Gastroesophageal sphincter (tissue), 3 donors: ENCODE measurements around the gene ATG13.

Experiments used
- CTCF ChIP-seq, 4 experiments: fragments of 200-600 bp in 2 of 4; fragments of 450-650 bp in 2 of 4; sonication (generic) in 1 of 4; IDR thresholded peaks; one replicate each; pipeline ENCODE4 v1.5.1; 2017 to 2019; ENCODE audit warnings: antibody characterized with exemption in 4 of 4, mild to moderate bottlenecking in 2 of 4, moderate library complexity in 2 of 4
- EP300 ChIP-seq: sonication (generic); formaldehyde crosslinking; IDR thresholded peaks from one replicate; pipeline ENCODE4 v1.6.1; 2017; ENCODE audit warnings: antibody characterized with exemption, mild to moderate bottlenecking

GRCh38 chr11:46718155-46719019, 101.0 kb downstream of the ATG13 start:
- TF ChIP-seq CTCF (IDR thresholded peaks at IDR 0.05) (no peak), EP300 (no peak)
